ENCODE measurements around the gene RPL15. TPM values are rescaled to one million over a fixed set of nuclear protein-coding genes. Genes with fewer than 3 reads are reported as not detected.

RPL15 gene
- total RNA-seq, 1 donor from 2014 or later = 3,418 TPM

GRCh38 chr3:23964537-23965235, 47.8 kb downstream of the RPL15 start:
- no peak for DNase-seq

- peak; percentile 18 for DNase-seq
Measured at GRCh38 chr3:23966328-23966727, 49.4 kb downstream of the RPL15 start.

GRCh38 chr3:23968463-23969184, 51.7 kb downstream of the RPL15 start:
- no peak for DNase-seq

- DNase-seq = no peak
Measured at GRCh38 chr3:23969393-23969792, 52.5 kb downstream of the RPL15 start.

Other genes with a start within 250 kb of the RPL15 start
- gene UBE2E1, start 111.2 kb upstream of the RPL15 start, total RNA-seq = 137 and 152 TPM in 2 replicates
- gene NKIRAS1, start 142 bp upstream of the RPL15 start, total RNA-seq = 6.0 and 6.8 TPM in 2 replicates
- 46.3 and 50.5 TPM in 2 replicates for gene NR1D2, start 28.2 kb downstream of the RPL15 start, total RNA-seq

All from dermis blood vessel endothelial cell (primary cell).